SU-DHL-6 (cell line): ENCODE data around the gene PCP2.

ENCODE experiments used
- H2AFZ ChIP-seq: fragments of 200-600 bp; sonication (generic); 2 replicates; pipeline ENCODE4 v1.6.1; 2014; ENCODE audit warnings: low read depth, mild to moderate bottlenecking, moderate library complexity, mixed read lengths, antibody characterized with exemption, low read length; ENCODE audit not compliant: severe bottlenecking
- H3F3A ChIP-seq: fragments of 200-600 bp; shearing (Covaris generic); 2 replicates; pipeline ENCODE4 v1.6.0; 2016; ENCODE audit warnings: antibody characterized with exemption, mild to moderate bottlenecking; ENCODE audit not compliant: insufficient read depth
- H3K27ac ChIP-seq: fragments of 200-600 bp; sonication (generic); 2 replicates; pipeline ENCODE4 v1.5.1; 2016; ENCODE audit warnings: low read depth, mild to moderate bottlenecking, low read length, moderate library complexity, mixed read lengths
- H3K27me3 ChIP-seq: fragments of 200-600 bp; sonication (generic), shearing (Covaris generic); 2 replicates; pipeline ENCODE4 v1.6.0; 2014; ENCODE audit warnings: mild to moderate bottlenecking, low read length
- H3K36me3 ChIP-seq: fragments of 200-600 bp; sonication (generic); 2 replicates; pipeline ENCODE4 v1.6.1; 2014; ENCODE audit warnings: mild to moderate bottlenecking, low read length, mixed read lengths
- H3K4me2 ChIP-seq: fragments of 300-600, 200-600 bp; shearing (Covaris generic), sonication (generic); 2 replicates; pipeline ENCODE4 v1.6.0; 2014; ENCODE audit warnings: low read length, low read depth, mild to moderate bottlenecking; ENCODE audit not compliant: poor library complexity, severe bottlenecking
- H3K4me3 ChIP-seq: fragments of 200-600 bp; sonication (generic); 2 replicates; pipeline ENCODE4 v1.5.1; 2014; ENCODE audit warnings: antibody characterized with exemption, low read length, mild to moderate bottlenecking, mixed read lengths; ENCODE audit not compliant: insufficient read depth, poor library complexity, severe bottlenecking
- H3K79me2 ChIP-seq: fragments of 200-600 bp; sonication (generic); 2 replicates; pipeline ENCODE4 v1.6.1; 2014; ENCODE audit warnings: mild to moderate bottlenecking, low read length, moderate library complexity; ENCODE audit not compliant: insufficient read depth
- H3K9ac ChIP-seq: fragments of 200-600 bp; sonication (generic); 2 replicates; pipeline ENCODE4 v1.7.0; 2014; ENCODE audit warnings: mild to moderate bottlenecking, low read length
- H3K9me2 ChIP-seq: fragments of 200-600 bp; sonication (generic); replicated peaks from 2 replicates; pipeline ENCODE4 v1.6.1; 2014; ENCODE audit warnings: low read length; ENCODE audit not compliant: insufficient read depth
- H3K9me3 ChIP-seq: fragments of 200-600 bp; sonication (generic); 2 replicates; pipeline ENCODE4 v1.6.1; 2014; ENCODE audit warnings: low read length, mixed read lengths; ENCODE audit not compliant: insufficient read depth
- H4K20me1 ChIP-seq: fragments of 200-600 bp; sonication (generic); 2 replicates; pipeline ENCODE4 v1.6.1; 2014; ENCODE audit warnings: low read depth, mild to moderate bottlenecking, antibody characterized with exemption, low read length, moderate library complexity, mixed read lengths
- CTCF ChIP-seq: fragments of 200-600 bp; sonication (generic); IDR thresholded peaks from one replicate; pipeline ENCODE4 v1.5.1; 2017; ENCODE audit warnings: antibody characterized with exemption, mild to moderate bottlenecking, low read length, moderate library complexity; ENCODE audit not compliant: insufficient read depth, poor library complexity, severe bottlenecking
- EZH2phosphoT487 ChIP-seq: fragments of 200-600 bp; sonication (generic), shearing (Covaris generic); conservative IDR thresholded peaks from 2 replicates; pipeline ENCODE4 v1.6.1; 2018; ENCODE audit warnings: mild to moderate bottlenecking, antibody characterized with exemption, low read length, moderate library complexity, mixed read lengths

Gene PCP2

GRCh38 chr19:7631577-7631976 is 1.9 kb downstream of the PCP2 start:
- no peaks in the 10 kb centered on the region for H3K9me2 ChIP-seq
- H3K9me3 ChIP-seq = no peaks in the 10 kb centered on the region
- no peaks in the 10 kb centered on the region for H3K27me3 ChIP-seq
- no peaks in the 10 kb centered on the region for H3K36me3 ChIP-seq
- H3K27ac ChIP-seq = no peak overlapping the region
- peaks cover 39% of the 10 kb centered on the region for H3K79me2 ChIP-seq
- no peaks in the 10 kb centered on the region for H4K20me1 ChIP-seq
- no peak overlapping the region for H3K9ac ChIP-seq
- no peak overlapping the region for H3K4me3 ChIP-seq
- H3K4me2 ChIP-seq = no peak overlapping the region
- H2AFZ ChIP-seq = no peak overlapping the region
- TF ChIP-seq EZH2phosphoT487 (no peak), CTCF (no peak)
- no peaks in the 10 kb centered on the region for H3F3A ChIP-seq

- no peak for TF ChIP-seq EZH2phosphoT487
- TF ChIP-seq CTCF = no peak
- Histone ChIP-seq H3K79me2 (peaks cover 42% of the 10 kb centered on the region), H3F3A (no peaks in the 10 kb centered on the region), H3K4me2 (peak within 1 kb of the TSS; percentile 97), H3K4me3 (peak within 1 kb of the TSS; percentile 98), H3K9me3 (no peaks in the 10 kb centered on the region), H3K9me2 (no peaks in the 10 kb centered on the region), H2AFZ (peak within 1 kb of the TSS; percentile 40), H3K9ac (peak within 1 kb of the TSS; percentile 91), H3K27ac (no peak within 1 kb of the TSS), H3K27me3 (no peaks in the 10 kb centered on the region), H4K20me1 (no peaks in the 10 kb centered on the region), H3K36me3 (no peaks in the 10 kb centered on the region)
Observed at GRCh38 chr19:7629347-7630054, 4.0 kb downstream of the PCP2 start, which contains the start of the genes PET100 and XAB2. TSS of gene PET100 (plus strand) at chr19:7629793. CDS start at chr19:7629834, 41 bp downstream. TSS of gene XAB2 (minus strand) at chr19:7629545. CDS start at chr19:7629527, 18 bp downstream.

- Histone ChIP-seq H3K36me3 (no peaks in the 10 kb centered on the region), H4K20me1 (no peaks in the 10 kb centered on the region), H3K9me3 (no peaks in the 10 kb centered on the region), H3K27me3 (no peaks in the 10 kb centered on the region), H3K9ac (peak overlapping the region; percentile 91), H2AFZ (peak overlapping the region; percentile 40), H3K4me3 (peak overlapping the region; percentile 88), H3K79me2 (peaks cover 42% of the 10 kb centered on the region), H3F3A (no peaks in the 10 kb centered on the region), H3K27ac (no peak overlapping the region), H3K4me2 (peak overlapping the region; percentile 79), H3K9me2 (no peaks in the 10 kb centered on the region)
- no peak for TF ChIP-seq EZH2phosphoT487
- TF ChIP-seq CTCF = no peak
Observed at GRCh38 chr19:7628589-7629311, 4.8 kb downstream of the PCP2 start.
